Neural cell (in vitro differentiated cells): Measurements from ENCODE around the gene OTUB2.

Experiments
- CTCF ChIP-seq: fragments of 450-650 bp; IDR thresholded peaks from 2 replicates; pipeline ENCODE4 v1.5.1; 2014; ENCODE audit warnings: antibody characterized with exemption, mild to moderate bottlenecking, moderate library complexity; ENCODE audit not compliant: poor library complexity, severe bottlenecking
- EZH2 ChIP-seq: fragments of 200-600, 300-800 bp; shearing (Covaris generic), sonication (generic); IDR thresholded peaks from 2 replicates; pipeline ENCODE4 v1.6.1; 2014; ENCODE audit warnings: antibody characterized with exemption, low read length, borderline replicate concordance, mild to moderate bottlenecking; ENCODE audit not compliant: insufficient read depth, poor library complexity, severe bottlenecking

- TF ChIP-seq CTCF (no peak), EZH2 (no peak)
Observed at GRCh38 chr14:94079891-94080620, 53.9 kb downstream of the OTUB2 start.
